GM19238 (cell line): ENCODE measurements around the gene ASF1B.

Experiments
- DNase-seq: peaks from one replicate; pipeline ENCODE4 v3.0.0; 2011; ENCODE audit warnings: low spot score; ENCODE audit not compliant: insufficient read length

The ASF1B gene

DNA sequence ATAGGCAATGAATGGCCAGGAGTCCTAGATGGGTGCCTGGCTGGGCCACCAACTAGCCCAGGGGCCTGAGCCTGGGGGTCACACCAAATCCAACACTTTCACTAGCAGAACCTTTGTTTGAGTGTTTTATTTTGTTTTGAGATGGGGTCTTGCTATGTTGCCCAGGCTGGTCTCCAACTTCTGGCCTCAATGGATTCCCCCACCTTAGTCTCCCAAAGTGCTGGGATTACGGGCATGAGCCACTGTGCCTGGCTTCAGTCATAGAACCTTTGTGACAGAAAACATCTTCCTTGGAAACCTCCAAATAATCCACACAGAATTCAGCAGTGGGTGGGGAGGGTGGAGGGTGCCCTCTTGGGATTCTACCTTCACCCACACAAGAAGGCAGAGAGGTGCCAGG is 24.9 kb downstream of the ASF1B start:
- no peak for DNase-seq

DNA sequence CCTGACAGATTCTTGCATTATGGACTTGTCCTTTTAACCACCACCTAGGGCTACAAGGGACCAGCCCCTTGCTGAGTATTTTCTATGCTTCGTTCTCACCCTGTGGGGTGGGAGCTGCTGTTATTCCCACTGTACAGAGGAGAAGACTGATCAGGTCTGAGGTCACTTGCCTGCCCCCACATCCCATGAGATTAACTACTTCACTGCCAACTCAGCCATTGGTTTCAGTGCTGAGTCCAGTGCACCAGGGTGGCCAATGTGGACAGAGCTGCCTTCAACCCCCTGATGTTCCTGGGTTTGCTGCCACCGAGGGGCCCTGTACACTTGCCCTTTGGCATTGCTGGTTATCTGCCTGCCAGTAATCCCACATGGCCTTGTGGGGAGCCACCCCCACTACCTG is 25.7 kb downstream of the ASF1B start:
- DNase-seq: no peak

DNA sequence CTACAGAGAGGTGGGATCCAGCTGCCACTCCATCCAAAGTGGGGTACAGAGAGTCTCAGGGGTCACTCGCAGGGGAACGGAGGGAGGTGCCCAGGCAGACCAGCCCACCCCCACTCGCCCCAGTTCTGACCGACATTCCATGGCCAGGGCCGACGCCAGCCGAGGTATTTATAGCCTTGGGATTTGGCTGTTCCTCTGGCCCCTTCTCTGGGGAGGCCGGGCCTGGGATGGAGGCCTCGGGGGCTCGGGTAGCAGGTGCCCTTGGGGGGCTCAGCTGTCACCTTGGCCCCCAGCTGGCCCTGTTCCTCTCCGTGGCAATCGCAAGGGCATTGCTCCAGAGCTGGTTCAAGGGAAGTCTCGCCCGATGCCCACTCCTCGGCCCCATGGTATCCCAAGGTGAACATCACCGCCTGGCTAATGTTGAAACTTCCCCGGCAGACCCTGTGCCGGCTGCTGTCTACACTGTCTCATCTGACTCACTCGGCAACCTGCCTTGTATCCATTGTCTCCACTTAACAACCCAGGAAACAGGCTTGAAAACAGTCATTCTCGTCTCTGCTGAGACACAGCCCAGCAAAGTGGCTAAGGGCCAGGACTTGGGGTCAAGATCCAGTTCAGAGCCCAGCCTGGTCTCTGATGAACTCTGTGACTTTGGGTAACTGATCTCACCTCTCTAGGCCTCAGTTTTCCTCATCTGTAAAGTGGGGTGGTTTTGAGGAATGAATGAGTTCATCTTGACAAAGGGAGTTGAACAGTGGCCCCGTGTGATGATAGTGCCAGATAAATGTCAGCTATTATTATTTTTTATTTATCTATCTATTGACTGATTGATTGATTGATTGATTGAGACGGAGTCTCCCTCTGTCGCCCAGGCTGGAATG is 28.6 kb downstream of the ASF1B start:
- DNase-seq: no peak

DNA sequence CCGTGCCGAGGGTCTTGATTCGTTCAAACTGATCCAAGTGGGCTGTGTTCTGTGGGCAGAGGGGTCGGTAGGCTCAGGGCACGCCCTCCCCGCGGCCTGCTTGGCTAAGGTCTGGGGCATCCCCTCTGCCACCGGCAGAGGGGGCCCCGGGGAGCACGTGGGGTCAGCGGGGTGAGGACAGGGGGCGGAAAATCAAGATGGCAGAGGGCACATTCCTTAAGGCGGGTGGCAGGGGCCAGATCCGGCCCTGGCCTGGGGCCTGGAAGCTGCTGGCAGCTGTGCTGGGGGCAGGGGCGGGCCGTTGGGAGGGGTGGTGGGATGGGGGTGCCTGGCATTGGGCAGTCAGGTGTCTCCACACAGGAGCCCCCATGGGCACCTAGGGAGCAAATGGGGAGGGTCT is 29.5 kb downstream of the ASF1B start:
- no peak for DNase-seq

DNA sequence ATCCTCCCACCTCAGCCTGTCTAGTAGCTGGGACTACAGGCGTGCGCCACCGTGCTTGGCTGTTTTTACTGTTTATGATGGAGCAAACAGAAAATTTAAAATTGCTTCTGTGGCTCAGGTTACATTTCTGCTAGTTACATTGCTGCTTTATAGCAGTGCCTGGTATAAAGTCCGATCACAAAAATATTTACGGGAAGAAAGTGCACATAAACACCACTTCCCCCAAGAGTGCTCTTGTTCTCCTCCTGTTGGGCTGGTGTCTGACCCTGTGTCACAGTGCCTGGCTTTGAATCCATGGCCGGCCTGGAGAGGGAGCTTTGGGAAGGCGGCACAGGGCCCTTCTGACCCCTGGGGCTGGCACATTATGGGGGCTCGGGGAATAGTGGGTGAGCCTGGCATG is 30.7 kb downstream of the ASF1B start:
- DNase-seq: no peak

DNA sequence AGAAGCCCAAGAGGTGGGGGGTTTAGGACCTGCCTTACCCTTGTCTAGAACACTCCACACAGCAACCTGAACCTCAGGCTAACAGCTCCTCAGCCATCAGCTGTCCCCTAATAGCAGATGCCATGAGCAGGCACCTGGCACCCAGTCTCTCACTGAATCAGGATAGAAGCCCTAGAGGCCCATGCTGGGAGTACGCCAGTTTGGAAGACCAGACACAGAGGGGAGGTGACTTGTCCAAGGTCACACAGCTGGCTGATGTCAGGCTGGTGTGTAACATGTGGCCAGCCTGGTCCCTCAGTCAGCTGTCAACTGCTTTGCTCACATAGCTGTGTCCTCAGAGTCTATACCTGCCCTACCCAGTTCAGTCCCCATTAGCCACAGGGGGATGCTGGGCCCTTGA is 33.1 kb downstream of the ASF1B start:
- no peak for DNase-seq

DNA sequence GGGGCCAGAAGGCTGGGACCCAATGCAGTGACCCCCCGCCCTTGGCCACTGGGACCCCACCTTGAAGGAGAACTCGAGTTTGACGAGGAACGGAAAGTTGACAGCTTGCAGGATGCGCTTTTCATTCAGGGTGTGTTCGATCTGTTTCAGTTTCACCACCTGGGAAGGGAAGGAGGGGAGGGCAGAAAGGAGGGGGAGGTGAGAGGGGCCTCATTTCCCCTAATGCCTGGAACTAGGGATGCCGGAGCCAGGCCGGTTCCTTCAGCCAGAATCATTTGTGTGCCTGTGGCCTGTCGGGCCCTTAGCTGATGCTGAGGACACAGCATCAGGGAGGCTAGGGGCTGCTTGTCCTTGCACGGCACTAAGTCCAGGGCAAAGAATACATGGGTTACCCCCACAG is 33.6 kb downstream of the ASF1B start:
- no peak for DNase-seq

DNA sequence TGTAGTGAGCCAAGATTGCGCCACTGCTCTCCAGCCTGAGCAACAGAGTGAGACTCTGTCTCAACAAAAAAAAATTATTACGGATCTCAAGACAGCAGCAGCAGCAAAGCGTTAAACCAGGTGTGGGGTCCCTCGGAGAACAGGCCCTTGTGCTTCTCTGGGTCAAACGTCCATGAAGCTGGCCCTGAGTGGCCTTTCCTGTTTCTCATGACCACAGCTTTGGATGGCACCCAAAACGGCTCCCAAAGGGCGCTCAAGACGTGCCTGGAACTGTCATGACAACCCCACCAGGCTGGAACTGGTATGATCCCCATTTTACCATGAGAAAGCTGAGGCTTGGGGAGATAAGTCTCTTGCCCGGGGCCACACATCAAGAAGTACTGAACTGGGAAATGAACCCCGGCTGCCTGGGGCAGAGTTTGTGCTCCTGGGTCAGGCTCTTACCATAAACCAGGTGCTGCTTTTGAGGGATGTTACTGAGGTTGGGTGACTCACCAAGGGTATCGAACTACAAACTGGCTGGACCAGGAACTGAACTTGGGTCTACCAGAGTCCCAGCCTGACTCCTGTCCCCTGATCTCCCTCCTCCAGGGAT is 34.2 kb downstream of the ASF1B start:
- no peak for DNase-seq

DNA sequence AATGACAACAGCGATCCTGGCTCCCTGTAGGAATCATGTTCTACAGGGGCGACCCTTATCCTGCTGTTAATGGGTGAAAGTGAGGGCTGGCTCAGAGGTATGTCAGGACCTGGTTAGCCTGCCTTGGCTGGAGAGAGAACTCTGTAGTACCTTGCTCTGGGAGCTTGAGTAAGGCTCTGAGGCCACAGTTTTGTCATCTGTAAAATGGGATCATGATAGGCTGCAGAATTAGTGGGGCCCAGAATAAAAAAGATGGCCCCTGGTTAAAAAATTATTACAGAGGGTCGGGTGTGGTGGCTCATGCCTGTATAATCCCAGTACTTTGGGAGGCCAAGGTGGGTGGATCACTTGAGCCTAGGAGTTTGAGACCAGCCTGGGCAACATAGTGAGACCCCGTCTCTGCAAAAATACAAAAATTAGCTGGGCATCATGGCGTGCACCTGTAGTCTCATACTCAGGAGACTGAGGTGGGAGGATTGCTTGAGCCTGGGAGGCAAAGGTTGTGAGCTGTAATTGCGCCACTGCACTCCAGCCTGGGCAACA is 35.3 kb downstream of the ASF1B start:
- no peak for DNase-seq

DNA sequence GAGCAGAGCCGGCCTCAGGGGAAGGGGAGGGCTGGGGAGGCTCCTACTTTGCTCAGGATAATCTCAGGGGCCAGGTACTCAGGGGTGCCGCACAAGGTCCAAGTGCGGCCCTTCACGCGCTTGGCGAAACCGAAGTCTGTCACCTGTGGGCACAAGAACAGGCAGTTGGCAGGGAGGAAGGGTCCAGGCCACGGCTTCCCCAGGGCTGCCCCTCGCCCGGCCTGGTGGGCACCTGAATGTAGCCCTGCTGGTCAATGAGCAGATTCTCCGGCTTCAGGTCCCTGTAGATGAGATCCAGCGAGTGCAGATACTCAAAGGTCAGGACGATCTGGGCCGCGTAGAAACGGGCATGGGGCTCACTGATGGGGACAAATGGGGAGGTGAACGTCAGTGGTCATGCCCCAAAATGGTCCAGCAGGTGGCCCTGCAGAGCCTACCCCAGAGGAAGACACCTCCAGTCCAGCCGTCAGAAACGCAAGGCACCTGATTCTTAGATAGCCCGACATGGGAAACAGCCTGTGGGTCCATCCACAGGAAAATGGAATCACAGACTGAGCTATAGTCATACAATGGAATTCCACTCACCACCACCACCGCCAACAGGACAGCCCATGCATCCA is 38.7 kb downstream of the ASF1B start:
- no peak for DNase-seq

DNA sequence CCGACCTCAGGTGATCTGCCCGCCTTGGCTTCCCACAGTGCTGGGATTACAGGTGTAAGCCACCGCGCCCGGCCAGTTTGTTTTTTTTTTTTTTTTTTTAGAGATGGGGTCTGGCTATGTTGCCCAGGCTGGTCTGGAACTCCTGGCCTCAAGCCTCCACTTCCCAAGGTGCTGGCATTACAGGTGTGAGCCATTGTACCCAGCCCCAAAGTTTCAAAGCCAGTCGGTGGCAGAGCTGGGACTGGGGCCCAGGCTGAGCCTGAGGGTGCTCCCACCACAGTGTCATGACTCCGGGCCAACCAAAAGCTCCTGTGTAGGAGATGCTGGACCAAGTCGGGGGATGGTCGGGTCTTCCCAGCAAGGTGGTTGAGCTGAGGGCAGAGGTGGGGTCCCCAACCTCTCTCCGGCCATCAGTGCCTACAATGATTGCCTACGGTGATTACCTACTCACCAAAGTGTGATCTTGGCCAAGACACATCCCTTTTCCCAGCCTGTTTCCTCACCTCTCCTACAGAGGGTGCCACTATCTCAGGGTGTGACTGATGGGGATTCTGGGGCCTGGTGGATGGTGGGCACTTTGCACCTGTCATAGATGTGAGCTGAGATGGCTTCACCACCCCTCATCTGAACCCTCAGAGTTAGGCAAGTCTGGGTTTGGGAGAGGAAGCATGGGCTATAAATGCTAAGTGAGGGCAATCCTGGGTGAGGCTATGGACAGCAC is 40.0 kb downstream of the ASF1B start:
- no peak for DNase-seq

DNA sequence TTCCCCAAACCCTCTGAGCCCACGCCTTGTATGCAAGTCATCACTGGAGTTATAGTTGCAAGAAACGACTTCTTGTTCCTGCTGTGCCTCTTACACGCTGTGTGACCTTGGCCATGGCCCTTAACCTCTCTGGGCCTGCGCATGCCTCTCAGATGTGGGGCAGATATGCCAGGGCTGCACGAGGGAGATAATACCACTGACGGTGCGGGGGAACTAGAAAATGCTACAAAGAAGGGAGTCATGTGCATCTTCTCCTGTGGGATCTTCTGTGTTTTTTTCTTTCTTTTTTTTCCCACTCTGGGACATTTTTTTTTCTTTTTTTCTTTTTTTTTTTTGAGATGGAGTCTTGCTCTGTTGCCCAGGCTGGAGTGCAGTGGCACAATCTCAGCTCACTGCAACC is 41.5 kb downstream of the ASF1B start:
- no peak for DNase-seq

DNA sequence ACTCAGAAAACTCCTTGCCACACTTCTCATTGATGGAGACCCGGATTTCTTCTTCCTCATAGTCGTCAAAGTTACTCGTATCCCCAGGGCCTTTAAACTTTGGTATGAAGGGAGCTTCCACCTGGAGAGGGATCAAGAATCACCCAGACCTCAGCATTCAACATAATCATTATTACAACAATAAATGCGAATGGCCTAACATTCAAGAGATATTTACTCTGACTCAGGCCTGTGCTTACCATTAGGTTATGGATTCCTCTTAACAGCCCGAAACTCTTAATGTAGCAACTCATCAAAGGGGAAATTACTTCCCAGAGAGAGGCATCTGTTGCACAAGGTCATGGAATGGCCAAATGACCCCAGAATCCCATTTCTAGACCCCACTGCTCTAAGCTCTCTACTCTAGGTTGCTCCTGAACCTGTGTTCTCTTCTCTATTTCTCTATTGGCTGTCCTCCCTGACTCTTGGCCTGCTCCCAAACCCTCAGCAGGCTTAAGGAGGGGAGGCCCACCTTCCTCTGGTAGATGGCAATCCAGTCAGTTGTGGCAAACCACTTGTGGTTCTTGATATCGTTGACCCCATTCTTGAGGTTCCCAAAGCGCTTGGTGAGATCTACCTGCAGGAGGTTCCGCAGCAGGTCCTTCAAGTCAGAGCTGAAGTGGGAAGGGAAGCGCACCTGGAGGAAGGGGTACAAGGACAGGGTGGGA is 43.1 kb downstream of the ASF1B start:
- no peak for DNase-seq

DNA sequence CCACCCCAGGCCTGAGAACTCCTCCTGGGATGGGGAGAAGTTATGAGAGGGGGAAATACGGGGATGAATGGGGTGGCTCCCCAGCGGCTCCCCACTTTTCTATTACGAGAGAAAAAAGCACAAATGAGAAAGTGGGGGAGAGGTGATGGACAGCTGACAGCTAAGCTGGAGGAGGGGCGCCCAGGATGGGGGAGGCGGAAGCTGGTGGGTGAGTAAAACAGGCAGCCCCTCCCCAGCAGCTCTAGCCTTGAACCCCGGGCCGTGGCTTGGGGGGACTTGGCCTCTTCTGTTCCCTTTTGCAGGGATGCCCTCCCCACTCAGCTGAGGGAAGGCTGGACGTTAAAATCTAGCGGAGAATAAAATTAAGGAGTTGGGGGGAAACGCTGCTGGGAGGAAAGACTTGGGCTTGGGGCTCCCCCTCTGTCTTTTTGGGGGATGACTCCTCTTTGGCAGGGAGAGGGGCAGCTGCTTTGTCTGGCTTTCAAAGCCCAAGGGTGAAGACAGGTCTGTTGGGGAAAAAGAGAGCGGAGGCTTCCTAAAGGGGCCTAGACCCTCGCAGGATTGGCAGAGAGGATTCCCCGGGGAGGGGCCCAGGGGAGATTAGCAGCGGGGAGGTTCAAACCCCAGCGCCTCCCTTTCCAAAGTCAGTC is 44.5 kb downstream of the ASF1B start:
- peak; percentile 69 for DNase-seq

DNA sequence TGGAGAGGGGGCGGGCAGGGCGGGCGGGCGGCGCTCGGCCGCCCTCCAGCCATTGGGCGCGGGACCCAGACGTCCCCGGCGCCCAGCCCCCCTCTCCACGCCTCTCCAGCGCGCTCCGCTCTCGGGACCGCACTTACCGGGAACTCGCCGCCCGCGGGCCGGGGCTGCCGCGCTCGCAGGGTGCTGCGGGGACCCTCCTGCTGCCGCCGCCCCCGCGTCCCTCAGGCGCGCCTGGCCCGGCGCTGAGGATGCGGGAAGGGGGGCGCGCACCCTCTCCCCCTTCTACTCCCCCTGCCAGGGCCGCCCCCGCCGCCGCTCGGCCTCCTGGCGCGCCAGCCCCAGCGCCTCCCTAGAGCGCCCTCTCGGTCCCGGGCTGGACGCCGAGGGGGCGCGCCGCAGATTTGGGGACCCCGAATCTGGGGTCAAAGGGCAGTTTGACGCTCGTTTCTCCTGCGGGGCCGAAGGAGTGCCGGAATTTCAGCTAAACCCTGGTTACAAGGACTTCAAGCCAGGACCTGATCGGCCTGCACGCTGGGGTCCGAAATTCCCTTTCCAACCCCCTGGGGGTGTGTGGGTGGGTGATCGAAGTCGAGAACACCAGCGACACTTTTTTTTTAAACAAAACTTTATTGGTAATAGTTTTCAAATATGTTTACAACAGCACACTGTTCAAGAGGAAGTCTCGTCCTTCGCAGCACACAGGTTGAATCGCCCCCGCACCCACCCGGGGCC is 45.1 kb downstream of the ASF1B start:
- DNase-seq: peak; percentile 84

DNA sequence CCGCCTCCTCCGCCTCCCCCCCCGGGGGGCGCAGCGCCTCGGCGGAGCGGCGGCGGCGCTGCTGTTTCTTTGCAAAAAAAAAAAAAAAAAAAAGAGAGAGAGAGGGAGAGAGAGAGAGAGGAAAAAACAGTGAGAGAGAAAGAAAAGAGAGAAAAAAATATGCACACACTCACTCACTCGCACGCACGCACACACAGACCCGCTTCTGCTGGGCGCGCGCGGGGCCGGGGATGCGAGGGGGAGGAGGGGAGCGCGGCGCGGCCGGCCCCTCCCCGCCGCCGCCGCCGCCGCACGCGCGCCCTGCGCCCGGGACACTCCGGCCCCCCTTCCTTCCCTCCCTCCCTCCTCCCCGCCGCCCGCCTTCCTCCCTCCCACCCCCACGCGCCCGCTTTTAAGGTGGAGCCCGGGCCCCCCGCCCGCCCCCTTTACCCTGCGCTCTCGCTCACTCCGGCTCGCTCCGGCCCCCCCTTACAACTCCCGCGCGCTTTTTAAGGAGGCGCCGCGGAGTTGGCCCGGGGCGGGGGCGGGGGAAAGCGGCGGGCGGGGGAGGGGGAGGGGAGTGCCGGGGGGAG is 45.8 kb downstream of the ASF1B start, which contains the start of gene SAMD1:
Gene SAMD1 (minus strand): TSS at position 243 of the 572 bp plus-strand sequence.
- peak; percentile 87 for DNase-seq

DNA sequence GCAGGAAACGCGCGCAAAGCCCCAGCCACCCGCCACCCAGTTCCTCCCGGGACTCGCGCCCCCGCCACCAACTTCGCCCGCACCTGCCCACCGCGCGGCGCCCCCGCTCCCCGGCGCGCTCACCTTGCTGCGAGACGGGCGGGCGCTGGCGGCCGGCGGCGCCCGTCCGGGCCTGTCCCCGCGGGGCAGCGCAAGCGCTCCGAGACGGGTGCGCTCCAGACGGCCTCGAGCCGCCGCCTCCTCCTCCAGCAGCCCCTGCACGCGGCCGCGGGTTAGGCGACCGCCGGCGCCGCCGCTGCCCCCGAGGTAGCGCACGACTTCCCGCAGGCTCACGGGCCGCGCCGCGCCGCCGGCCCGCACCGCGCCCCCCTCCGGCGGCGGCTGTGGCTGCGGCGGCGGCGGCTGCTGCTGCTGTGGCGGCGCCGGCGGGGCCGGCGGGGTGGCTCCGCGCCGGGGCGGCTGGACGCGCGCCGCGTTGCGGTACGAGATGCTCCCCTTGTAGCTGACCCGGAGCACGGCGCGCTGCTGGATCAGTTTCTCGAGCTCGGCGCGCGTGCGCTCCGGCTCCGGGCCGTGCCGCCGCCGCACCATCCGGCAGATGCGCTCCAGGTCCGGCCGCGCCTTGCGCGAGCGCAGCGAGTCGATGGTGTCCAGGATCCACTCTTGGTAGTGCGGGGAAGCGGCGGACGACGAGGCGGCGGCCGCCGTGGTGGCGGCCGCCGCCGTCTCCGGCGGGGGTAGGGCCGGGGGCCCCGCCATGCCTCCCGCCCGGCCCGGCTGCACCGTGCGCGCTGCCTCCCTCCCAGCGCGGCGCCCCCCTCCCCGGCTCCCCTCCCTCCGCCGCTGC is 46.5 kb downstream of the ASF1B start:
- peak; percentile 69 for DNase-seq

DNA sequence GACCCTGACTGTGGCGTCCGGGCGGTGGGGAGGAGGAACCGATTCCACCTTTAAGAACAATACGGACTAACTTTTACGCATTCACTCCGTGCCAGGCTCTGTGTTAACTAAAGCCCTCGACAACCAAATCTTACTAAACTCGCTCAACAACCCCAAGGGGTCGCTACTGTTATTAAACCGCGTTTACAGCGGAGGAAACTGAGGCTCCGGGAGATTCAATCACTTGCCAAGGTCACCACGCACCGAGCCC is 47.1 kb downstream of the ASF1B start:
- DNase-seq: no peak
